HuH-7 (cell line): ENCODE measurements around the gene SCN5A.
A peak's percentile ranks its signal among the peaks of the same experiment; 100 is the strongest.

Experiments used
- DNase-seq: peaks from one replicate; pipeline ENCODE4 v3.0.0; 2011; ENCODE audit warnings: low spot score

The SCN5A gene

DNA sequence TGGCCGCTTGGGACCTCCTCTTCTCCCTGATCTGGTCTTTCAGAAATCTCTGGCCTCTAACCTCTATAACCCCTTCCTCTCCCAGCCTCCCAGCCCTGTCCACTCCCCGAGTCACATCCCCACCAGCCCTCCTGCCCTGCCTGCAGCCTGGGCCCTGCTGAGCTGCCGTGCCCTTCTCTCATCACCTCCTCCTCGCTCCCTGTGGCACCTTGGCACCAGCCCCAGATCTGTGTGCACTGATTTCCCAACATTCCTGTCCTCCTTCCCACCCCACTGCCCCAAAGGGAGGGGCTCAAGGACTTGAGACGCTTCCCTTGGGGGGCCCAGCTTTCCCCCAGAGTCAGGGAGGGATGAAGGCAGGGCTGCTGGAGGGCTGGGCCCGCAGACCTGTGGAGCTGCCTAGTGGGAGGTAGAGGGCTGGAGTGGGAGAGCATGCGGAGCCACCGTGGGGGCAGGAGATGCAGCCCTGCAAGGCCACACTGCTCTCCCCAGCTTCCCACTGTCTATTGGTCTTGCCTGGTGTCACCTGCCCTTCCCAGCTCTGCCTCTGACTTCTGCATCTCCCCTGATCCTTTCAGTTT lies 110.6 kb downstream of the SCN5A start:
- DNase-seq: no peak

DNA sequence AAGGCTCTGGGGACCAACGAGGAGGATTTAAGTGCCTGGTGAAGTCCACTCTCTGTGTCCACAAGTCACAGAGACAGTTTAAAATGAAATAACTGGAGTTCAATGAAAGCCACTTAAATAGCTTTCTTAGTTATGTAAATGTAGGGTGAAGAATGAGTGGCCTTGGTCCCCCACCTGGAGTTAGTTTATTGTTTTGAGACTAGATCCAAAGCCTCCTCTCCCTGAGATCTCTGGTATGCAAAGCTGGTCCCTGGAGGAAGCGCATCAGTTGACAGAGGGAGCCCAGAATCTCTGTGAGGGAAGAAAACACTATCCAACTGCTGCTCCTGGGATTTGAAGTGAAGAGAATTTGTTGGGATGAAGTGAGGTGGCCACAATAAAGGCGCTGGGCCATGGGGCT lies 112.8 kb downstream of the SCN5A start:
- DNase-seq: no peak

DNA sequence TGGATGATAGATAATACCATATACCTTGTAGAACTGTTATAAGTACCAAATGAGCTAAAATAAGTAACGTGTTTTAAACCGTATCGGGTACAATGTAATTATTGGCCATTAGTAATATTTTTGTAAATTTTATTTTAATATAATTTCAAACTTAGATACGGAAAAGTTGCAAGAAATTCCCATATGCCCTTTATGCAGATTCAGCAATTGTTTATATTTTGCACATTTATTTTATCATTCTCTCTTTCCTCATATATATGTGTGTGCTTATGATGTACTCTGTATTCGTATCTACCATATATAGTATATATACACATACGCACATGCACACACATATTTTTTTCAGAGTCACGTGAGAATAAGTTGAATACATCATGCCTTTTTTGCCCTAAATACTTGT lies 114.9 kb downstream of the SCN5A start:
- DNase-seq: no peak

DNA sequence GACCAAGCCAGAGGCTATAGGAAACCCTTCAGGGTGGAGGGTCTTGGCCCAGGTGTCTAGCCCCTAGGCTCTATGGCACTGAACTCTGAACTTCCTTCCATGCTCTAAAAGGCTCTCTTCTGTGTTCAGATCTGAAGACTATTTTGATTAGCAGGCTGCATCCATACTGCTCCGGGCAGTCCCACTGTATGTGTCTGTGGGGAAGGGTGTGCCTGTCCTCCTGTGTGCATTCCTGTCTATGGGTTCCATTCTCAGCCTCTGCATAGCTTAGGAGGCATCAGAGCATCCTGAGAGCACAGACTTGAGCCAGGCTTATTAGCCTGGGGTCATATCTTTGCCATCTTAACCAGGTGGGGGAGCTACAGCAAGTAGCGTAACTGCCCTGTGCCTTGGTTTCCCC lies 115.3 kb downstream of the SCN5A start:
- no peak for DNase-seq

DNA sequence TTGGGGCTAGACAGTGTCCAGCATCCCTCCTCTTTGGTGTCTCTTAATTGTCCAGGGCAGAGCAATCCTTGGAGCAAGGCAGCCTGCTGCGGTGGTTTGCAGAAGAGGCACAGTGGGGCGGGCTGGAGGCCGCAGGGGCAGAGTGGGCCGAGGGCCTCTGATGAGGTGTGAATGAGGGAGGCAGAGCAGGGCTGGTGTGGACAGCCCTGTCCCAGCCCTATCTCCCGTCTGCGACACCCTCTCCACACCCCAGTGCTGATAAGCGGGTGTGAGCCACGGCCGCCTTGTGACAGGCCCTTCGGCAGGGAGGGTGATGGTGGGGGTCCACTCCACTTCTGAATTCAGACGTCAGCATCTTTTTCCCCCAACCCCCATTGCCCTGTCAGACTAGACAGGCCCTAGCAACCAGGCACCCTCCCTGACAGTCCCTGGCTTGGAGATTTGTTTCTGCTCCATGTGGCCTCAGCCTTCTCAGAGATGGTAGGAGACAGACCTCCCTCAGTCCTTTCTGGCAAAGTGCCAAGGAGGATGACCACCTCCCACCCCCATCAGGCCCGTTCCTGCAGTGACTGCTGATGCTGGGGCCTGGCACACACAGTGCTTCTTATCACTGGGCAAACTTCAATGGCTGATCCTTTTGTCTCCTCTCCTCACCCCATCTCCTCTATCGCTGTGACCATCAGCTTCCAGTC lies 116.1 kb downstream of the SCN5A start:
- no peak for DNase-seq

DNA sequence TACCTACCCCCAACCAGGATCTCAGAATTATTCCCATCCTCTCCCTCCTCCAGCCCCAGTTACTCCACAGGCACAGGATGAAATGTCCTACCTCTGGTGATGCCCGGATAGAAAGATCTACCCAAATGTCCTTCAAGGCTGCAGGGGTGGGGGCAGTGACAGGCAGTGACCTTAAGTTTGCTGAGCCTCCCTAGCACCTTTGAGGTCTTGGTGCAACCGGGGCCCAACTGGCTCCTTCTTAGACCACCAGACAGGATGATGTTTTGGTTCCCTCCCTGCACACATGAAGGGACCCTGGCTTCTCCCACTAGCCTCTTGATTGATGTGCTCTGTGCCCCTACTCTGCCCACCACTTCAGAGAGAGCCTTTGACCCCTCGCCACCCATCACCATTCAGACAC lies 117.0 kb downstream of the SCN5A start:
- no peak for DNase-seq

DNA sequence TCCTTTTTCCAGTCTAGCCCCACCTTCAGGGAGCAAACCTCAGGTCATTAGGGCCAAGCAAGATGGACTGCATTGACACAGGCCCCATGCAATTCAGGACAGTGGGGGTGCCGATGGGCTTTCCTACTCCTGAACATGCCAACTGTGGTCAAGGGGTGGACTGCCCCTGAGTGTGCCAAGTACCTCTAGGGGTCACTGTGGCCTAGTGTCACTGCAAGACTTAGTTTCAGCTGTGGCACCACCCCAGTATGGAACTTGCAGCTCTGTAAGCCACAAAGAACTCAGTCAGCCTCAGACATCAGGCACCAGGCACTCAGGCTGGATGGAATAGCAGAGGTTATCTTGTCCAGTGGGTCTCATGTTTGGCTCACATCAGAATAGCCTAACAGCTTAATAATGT lies 121.0 kb downstream of the SCN5A start:
- no peak for DNase-seq

DNA sequence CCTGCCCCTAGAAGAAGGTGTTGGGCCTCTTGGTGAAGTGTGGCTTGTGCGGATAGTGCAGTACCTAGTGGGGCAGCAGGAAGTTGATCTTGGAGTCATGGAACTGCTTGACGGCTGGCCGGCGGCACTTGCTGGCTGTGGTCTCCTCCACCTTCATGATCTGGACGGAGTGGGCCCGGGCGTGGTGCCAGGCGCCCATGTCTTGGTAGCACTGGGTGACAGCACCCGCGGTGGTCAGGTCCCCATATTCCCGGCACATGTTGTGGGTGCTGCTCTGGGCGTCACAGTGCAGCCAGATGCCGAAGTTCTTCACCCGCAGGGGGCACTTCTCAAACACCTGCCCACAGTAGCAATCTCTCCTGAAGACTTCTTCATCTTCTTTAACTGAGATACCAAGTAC lies 122.7 kb downstream of the SCN5A start:
- no peak for DNase-seq

DNA sequence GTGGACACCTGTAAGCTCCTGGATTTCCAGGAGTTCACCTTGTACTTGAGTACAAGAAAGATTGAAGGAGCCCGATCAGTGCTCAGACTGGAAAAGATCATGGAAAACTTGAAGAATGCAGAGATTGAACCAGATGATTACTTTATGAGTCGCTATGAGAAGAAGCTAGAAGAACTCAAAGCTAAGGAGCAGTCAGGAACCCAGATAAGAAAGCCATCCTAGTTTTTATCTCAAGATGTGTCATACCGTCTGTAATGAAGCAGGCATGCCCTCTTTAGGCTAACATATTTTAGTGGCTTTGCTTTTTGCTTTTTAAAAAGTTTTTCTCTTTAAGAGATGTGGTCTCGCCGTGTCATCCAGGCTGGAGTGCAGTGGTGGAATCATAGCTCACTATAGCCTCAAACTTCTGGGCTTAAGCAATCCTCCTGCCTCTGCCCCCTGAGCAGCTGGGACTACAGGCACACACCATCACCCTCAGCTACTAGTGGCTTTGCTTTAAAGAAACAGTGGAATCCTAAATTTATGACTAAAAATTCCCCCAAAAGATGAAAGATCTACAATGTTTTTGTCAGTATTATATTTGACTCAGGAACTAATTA lies 125.2 kb downstream of the SCN5A start:
- no peak for DNase-seq

DNA sequence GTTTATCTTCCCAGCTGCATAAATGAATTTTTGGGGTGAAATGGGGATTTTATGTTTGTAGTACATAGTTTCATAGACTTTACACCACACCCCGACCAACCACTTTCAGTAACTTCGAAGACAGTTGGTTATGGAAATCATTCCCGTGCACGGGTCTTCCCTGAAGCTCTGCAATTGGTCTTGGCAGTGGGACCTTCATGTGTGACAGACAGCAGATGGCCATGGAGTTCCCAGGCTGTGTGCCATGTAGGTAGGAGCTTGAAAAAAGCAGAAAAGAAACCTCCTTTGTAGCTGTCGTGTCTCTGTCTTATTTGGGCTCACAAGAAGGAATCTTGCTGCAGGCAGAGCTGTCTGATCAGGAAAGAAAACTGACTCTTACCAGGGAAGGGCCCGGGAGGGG lies 127.5 kb downstream of the SCN5A start:
- DNase-seq: no peak

DNA sequence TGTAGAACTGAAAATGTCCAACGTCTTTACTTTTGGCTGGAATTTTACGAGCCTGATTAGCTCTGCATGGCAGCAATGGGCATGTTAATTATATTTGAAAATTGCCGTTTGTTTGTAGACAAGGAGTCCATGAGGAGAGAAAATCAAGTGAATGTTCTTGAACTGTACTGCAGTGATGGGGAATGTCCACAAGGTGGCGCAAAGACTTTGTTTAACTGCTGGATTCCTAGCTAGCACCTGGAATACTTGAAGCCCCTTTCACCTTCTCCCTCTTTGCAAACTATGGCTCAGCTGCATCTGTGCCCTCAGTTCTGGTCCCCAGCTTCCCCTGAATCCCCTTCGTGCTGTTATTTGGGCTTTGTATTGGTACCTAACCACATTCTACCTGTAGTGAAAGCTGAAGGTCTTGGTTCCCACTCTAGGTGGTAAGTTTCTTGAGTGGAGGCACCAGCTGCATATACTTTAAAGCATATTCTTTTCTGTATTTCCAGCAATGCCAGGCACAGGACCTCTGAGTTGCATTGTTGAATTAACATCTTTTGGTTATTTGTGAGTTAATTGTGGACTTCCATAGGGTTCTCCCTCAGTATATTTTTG lies 128.0 kb downstream of the SCN5A start:
- DNase-seq: peak; percentile 78

DNA sequence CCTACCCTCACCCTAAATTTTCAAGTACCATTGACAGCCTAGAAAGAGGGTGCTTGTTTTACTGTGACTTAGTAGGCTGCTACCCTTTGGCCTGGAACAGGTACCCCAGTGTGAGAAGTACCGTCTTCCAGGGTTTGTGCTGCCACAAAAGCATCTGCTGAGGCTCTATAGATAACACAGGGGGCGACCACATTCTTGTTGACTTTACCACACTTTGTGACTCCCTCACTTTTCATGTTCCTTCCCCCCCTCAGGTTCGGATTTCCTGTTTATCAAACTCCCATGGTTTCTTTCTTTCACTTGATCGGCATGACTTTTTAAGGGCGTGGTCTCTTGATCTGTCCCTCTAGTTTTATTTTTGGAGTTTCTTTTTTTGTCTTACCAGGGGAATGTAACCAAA lies 129.8 kb downstream of the SCN5A start:
- DNase-seq: no peak

DNA sequence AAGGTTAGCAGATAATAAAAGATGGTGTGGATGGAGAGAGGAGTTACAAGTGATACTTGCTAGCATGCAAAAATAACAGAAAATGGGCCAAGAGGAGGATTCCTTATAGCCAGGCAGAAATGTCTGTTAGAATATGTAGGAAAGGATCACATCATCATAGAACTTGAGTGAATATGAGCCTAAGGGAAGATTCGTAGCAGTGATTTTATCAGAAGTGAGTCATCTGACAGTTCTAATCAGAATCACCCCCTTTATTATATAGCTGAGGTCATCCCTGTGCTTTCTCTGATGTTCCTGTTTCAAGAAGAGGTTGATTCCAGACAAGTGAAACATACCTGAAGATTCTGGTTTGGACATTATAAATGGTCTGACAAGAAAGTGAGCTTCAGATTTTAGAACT lies 130.5 kb downstream of the SCN5A start:
- DNase-seq: no peak

DNA sequence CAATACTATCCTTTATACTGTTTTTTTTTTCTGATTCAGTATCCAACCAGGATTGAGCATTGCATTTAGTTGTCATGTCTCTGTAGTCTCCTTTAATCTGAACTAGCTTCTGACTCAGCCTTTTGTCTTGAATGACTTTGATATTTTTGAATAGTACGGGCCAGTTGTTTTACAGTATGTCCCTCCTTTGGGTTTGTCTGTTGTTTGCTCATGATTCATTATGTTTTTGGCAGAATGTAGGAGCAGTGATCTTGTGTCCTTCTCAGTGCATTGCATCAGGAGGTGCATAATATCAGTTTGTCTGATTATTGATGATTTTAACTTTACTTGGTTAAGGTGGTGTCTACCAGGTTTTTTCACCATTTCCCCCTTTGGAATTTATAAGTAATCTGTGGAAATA lies 132.8 kb downstream of the SCN5A start:
- DNase-seq: no peak

DNA sequence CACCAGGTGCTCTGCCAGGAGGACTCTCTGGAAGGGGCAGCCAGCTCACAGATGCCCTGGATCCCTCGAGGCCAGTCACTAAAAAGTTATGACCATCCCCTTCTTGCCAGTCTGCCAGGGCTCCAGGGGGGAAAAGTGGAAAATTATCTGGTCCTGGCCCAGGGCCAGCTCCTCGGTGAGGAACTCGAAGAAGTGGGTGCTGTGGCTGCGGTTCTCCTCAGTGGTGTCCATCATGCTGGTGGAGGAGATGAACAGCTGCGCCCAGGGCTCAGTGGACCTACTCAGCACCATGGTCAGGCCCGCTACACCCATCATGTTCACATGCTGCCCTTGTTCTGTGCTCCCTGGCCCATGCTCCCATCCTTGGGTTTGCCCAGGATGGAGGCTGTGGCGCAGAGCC lies 134.1 kb downstream of the SCN5A start:
- DNase-seq: no peak

DNA sequence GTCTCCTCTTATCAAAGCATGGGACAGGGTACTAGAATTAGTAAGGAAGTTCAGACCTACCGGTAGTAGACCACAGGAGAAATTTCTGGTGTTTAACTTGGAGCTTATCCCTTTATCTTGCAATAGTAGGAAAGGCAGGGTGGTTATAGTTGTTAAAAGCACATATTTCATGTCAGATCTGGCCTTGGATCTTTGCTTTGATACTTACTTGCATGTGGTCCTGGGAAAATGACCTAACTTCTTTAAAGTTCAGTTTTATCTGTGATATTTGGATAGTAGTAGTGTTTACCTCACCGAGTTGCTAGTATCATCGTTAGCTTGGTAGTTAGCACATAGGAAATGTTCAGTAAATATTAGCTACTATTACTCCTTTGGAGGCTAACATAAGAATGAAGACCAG lies 137.9 kb downstream of the SCN5A start:
- no peak for DNase-seq

DNA sequence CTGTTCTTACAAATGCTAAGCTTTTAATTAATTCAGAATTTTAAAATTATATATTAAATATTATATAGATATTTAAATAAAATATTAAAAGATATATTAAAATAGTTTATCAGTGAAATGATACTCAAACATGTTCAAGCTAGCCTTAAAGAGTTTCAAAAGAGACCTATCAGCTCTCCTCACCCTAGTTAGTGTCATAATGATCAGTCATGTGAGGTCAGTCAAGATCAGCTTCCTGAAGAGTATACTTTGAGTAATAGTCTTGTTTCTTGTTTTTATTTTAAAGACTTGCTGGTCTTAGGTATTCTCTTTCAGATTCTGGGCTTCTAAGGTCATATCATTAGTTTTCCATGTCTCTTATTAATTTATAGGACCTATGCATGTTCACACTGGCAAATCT lies 138.9 kb downstream of the SCN5A start:
- no peak for DNase-seq

DNA sequence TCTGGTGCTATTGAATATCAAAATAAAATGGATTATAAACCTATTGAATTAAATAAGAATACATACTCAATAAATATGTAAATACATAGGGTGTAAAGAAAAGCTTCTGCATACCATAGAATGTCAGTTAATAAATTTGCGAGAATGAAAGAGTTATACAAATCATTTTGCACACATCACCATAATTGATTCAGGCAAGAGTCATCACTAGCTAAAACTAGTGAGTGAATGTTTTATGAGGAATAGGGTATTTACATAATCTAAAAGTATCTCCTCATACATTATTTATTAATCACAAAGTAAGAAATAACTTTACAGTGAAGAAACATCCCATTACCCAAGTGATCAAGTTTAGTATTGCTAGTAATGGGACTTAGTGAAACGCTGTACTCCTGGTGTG lies 139.8 kb downstream of the SCN5A start:
- no peak for DNase-seq

DNA sequence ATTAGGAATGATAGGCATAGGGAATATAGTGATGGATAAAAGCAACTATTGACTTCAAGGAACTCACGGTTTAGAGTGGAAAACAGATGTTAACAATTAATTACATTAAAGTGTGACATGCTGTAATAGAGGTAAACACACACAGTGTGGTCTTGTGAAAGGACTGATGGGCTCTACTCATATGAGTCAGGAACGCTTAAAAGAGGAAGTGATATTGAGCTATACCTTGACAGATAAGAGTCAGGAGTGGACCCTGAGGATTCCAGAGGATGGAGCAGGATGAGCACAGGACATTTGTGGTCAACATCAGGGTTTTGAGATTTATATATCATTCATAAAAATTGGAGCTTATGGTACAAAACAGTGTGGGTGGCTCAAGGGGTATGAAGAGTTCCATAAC lies 142.4 kb downstream of the SCN5A start:
- DNase-seq: no peak

DNA sequence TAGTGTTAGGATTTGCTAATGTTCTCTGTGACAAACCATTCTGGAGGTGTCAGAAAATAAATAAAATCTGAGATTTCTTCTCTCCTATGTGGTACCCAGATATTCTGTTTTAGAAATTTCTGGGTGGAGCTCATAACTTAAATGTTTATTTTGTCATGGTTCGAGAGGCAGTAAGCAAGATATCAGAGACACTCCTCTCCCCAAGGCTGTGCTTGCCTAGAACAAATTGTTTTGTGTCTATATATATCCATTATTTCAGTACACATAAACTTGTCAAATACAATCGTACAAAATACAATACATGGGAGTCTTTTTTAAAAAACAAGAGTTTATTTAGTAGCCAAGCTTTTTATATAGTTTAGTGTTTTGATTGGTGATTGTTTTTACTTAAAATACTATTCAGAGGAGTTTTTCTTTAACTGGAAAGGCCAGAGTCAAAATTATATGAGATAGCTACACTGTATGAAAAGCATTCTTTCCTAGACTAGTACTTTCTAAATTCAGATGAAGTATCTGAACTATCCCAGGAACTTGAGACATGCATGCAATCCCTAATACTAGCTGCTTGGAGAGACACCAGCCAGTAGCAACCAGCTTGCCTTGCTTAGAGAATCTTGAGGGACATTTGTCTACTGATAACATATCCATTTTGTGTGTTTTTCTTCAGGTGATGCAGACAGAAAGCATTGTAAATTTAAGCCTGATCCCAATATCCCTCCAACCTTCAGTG lies 148.6 kb downstream of the SCN5A start:
- DNase-seq: no peak
